Stimulated activated CD8-positive, alpha-beta memory T cell treated with anti-CD3 and anti-CD28 coated beads, Interleukin-15, amount 100 ng/mL, for 1 hour (primary cell): ENCODE measurements around the gene ADCY9.
"Not testable (repeated sequence)": the region's sequence is repeated elsewhere in the genome, so short reads cannot be mapped to it uniquely, and the experiment has no call there.

ENCODE experiments used
- DNase-seq: peaks from one replicate; pipeline ENCODE4 v3.0.0-alpha.2; 2020; ENCODE audit warnings: low read depth

ADCY9 gene

DNA sequence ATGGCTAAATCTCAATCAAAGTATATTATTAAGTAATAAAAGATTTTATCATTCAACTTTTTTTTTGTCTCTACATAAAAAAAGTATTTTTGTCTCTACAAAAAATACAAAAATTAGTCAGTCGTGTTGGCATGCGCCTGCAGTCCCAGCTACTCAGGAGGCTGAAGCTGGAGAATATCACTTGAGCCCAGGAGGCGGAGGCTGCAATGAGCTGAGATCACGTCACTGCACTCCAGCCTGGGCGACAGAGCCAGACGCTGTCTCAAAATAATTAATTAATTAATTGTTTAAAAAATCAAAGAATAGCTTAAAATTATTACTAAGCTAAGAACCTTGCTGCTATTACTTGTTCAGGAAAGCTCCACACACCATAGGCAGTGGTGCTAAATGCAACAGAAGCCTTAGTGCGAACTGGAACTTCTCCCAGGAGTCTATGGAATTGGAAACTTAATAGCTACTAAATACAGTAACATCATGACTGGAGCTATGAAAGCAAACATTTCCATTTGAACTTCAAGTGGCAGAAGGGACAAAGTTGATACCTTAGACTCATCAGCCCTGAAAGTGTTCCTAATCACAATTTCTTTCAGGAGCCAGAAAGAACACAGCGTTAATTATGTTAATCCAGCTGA, 22.6 kb downstream of the ADCY9 start:
- DNase-seq: no peak

DNA sequence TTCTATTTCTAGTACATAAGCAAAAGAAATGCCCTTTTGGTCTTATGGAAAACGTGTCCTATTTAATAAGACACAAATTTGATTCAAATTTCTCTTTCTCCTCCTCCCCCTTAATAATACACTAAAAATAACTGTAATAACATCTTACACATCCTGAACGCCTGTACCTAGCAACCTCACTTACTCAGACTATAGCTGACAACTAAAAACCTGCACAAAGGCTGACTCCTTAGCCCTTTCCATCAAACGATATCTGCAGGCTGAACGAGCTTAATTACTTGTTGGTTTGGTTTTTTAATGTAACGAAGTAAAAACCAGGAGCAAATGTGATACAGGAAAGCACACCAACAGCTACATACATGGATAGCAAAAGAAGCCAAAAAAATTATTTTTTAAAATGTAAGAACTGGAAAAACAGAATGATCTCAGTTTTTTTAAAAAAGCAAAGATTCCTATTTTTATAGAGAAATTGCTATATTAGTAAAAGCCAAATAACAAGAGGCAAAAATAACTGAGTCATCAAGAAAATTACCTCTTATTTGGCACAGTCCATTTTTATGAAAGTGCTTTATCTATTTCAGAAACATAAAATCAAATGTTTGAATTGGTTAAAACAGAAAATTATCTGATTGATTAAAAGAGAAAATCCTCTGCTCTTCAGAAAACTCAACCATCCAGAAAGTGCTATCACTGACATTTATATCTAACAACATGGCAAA, 23.5 kb downstream of the ADCY9 start:
- no peak for DNase-seq

DNA sequence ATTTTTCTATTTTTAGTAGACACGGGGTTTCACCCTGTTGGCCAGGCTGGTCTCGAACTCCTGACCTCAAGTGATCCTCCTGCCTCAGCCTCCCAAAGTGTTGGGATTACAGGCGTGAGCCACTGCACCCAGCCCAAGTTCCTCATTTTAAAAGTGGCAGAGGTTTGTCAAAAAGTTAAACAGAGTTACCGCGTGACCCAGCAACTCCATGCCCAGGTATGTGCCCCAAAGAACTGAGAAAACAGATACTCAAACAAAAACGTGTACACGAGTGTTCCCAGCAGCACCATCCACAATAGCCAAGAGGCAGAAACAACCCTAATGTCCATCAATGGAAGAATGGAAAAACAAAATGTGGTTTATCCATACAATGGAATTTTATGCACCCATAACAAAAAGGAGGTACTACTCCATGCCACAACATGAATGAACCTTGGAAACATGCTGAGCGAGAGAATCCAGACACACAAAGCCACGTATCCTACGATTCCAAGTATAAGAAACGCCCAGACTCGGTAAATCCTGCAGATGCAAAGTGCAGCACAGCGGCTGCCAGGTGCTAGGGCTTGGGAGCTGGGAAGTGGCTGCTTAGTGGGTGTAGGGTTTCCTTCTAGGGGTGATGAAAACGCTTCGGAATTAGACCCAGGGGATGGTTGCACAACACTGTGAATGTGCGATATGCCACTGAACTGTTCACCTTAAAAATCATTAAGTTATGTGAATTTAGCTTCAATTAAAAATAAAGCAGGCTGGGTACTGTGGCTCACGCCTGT, 24.8 kb downstream of the ADCY9 start:
- DNase-seq: no peak

DNA sequence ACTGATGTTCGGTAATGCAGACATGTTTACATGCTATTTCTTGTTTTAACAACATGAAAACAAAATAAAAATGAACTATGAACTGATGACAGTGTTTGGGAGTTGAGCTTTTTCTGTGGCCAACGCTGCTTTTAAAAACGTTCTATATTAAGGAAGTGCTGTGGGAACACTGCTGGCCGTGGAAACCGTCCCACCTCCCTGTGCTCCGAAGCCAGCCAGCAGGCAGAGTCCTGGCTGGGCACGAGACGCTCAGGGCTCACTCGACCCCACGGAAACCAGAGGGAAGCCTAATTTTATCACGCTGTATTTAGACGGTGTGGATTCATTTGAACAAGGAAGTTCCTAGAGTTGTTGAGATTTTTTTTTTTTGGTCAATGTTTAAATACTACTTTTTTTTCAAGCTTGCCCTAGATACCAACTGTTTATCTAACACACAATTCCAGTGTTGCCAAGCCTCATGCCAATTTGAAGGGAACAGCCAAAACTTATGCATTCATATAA, 25.8 kb downstream of the ADCY9 start:
- no peak for DNase-seq

DNA sequence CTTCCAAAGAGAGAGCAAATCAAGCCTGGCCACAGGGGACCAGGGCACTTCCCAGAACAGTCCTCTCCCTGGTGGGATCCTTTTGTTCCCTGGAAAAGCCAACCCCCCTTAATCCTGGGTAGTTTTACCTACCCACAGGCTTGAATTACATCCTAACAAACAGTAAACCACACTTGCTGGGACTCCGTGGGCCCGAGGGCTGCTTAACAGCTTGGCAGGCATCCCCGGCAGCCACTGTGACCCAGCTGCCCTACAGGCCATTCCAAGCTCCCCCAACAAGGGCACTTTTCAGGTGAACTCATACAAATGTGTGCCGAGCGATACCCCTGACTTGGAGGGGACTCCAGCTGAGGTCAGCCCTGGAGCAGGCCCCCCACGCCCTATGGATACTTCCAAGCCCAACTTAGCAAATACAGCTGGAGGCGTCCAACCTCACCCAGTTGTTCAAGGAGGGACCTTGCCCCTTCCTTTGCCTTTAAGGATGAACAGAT, 26.4 kb downstream of the ADCY9 start:
- DNase-seq: no peak

DNA sequence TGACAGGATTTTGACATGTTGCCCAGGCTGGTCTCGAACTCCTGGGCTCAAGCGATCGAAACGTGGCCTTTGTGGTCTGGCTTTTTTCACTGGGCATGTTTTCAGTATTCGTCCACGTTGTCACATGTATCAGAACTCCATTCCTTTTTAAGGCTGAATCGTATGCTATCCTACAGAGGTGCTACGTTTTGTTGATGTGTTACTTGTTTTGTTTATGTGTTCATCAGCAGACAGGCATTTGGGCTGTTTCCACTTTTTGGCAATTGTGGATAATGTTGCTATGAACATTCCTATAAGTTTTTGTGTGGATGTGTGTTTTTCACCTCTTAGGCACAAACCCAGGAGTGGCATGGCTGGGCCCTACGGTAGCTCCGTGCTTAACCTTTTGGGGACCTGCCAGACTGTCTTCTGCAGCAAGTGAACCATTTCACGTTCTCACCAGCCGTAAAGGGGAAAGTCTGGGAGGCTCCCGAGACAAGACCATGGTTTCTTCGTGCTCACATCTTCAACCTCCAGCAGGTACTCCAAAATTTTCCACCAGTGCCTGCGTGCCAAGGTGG, 26.9 kb downstream of the ADCY9 start:
- DNase-seq: no peak

DNA sequence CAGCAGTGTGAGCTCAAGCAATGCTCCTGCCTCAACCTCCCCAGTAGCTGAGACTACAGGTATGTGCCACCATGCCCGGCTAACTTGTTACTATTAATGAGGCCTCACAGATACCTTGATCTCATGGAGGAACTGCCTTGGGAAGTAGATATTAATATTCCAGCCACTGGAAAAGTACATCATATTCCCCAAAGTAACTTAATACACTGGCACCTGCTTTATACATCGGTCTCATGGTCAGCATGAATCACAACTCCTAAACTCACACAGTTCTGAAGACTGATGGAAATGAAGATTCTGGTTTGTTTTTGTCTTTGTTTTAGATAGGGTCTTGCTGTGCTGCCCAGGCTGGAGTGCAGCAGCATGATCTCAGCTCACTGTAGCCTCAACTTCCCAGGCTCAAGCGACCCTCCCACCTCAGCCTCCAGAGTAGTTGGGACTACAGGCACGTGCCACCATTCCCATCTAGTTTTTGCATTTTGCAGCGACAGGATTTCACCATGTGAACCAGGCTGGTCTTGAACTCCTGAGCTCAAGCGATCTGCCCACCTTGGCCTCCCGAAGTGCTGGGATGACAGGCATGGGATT, 28.2 kb downstream of the ADCY9 start:
- DNase-seq: no peak

DNA sequence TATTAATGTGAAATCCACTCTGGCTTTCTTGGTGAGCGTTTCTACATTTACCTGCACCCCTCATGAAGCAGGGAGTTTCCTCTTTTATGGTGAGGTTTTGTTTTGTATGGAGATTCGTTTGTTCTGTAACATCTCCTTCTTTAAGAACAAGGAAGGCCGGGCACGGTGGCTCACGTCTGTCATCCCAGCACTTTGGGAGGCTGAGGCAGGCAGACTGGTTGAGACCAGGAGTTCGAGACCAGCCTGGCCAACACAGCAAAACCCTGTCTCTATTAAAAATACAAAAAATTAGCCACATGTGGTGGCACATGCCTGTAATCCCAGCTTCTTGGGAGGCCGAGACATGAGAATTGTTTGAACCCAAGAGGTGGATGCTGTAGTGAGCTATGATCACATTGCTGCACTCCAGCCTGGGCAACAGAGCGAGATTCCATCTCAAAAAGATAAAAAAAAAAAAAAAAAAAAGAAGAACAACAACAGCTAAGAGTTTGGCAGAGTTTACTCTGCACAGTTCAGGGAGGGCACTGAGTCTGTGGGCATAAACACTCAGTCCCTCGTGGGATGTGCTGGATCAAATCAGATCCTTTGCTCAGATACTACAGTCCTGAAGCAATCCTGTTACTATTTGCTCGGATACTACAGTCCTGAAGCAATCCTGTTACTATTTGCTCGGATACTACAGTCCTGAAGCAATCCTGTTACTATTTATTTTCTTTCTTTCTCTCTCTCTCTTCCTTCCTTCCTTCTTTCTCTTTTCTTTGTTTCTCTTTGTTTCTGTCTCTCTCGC, 28.9 kb downstream of the ADCY9 start:
- no peak for DNase-seq

DNA sequence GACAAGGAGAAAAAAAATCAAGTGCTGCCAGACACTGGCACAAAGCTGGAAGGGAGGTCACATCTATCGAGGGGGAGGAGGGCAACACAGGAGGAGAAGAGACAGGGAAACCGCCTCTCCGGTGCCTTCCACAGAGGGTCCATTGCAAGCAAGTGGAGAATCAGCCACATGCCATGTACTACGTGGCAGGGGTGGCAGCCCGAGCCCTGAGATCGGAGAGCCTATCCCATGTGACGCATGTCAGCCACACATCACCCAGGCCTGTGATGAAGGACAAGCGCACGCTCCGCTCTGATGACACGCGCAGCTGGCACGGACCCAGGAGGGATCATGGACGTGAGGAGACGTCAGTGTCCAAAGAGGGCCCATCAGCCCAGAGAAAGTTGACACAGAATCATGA, 30.1 kb downstream of the ADCY9 start:
- DNase-seq: no peak

DNA sequence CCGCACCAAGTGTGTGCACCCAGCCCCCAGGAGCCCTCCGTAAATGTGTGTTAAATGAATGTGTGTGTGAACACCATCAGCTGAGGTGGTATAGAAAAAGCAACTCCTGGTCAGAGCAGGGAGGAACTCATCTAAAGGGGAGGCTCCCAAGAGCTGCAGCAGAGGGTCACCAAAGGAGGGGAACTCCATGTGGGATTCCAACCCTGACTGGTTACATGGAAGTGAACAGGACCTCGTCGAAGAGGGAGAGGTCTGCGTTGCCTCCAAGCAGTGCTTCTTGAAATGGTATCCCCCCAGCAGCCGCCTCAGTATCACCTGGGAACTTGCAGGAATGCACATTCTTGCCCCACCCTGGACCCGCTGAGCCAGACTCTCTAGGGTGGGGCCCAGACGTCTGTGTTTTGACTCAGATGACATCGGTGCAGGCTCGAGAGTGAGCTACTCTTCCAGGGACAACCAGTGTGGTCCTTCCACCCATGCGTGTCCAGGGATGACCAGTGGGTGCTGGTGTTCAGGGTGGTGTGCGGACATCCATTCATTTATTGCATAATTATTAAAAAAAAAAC, 30.8 kb downstream of the ADCY9 start:
- DNase-seq: no peak

DNA sequence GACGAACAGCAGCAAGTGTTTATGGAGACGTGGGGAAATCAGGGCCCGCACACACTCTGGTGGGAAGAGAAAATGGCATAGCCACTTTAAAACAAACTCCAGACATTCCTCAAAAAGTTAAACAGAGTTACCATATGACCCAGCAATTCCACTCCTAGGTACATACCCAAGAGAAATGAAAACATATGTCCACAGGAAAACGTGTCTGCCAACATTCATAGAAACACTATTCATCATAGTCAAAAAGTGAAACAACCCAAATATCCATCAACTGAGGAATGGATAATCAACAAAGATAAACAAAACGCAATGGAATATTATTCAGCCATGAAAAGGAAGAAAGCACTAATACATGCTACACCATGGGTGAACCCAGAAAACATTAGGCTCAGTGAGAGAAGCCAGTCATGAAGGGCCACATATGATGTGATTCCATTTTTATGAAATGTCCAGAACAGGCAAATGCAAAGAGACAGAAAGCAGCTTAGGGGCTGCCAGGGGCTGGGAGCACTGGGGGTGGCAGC, 32.8 kb downstream of the ADCY9 start:
- DNase-seq: no peak

DNA sequence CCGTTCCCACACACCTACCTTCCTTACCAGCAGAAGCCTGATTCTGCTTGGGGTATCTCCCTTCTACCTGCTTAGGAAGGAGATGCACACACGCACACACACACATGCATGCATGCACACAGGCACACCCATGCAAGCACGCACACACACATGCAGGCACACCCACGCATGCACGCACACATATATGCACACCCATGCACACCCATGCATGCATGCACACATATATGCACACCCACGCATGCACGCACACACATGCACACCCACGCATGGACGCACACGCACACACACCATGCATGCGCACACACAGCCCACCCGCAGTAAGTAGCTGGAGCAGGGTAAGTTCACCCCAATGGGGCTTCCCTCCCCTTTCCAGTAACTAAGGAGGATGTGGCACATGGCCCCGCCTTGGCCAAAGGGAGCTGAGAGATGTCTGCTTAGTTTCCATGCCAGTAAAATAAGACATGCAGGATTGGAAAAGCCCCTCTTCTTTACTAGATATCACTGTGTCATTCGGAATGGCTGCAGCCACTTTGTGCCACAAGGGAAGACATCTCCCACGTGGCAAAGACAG, 33.7 kb downstream of the ADCY9 start:
- no peak for DNase-seq

DNA sequence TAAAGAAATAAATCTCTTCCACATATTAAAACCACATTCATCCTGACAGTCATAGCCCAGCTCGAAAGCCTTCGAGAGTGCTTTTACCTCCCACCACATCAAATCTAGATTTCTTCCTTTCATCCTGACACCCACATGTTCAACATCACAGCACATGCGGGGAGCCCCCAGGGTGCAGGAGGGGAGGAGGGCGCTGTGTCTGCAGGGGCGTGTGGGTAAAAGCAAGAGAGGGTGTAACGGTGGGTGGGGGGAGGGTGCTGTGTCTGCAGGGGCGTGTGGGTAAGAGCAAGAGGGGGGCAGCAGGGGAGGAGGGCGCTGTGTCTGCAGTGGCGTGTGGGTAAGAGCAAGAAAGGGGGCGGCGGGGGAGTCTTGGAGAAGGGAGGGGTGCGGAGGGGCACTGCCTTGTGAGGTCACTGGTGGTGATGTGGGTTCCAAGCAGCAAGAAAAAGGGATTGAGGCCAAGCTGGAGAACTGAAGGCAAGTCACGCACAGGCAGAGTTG, 34.7 kb downstream of the ADCY9 start:
- no peak for DNase-seq

DNA sequence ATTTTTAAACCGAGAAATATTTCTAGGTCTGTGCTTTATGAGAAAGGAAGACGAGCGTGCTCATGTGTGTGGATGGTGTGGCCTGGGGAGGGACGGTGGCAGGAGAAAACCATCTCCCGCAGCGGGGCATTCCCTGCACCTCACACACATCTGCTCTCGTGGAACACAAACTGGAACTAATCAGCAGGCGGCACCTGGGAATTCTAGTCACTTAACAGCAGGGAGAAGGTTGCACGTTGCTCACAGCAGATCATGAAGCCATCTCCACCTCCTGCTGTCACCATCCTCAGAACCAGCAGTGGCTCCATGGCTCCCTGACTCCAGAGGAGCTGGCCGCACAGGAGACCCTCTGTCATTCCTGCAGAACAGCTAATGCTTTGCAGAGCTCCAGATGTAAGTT, 35.2 kb downstream of the ADCY9 start:
- DNase-seq: no peak

DNA sequence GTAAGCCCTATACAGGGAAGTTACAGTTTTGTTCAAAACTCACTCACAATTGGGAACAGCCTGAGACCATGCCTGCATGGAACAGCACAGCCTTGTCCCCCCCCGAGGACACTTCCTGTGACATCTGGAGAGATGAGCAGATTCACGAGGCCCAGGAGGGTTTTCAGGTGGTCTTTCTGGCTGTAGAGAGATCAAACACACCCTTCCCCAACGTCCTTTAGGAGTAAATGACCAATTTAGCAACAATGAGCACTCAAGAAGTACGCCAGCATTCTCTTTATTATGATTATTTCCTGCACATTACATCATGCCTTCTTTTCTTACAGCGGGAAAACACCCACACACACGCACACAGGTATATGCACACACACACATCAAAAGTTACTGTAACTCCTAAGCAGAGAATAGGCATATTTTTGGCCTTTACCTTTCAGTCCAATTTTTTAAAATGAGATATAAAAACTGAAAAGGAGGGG, 39.0 kb downstream of the ADCY9 start:
- no peak for DNase-seq

DNA sequence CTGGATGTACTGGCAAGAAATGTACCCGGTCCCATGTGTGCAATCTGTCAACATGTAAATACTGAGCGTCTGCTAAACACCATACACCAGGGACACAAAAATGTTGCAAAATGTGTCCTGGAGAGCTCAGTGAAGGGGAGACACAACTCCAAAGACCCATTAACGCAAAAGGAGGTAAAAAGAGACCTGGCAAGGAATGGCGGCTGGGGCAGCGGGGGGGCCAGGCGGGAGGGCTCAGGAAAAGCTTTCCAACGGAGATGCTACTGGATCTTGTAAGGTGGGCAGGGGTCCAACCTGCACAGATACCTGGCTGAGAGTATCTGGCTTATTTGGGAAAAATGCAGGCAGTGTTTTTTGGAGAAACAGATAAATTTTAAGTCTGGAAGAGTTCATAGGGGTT, 40.7 kb downstream of the ADCY9 start:
- no peak for DNase-seq

DNA sequence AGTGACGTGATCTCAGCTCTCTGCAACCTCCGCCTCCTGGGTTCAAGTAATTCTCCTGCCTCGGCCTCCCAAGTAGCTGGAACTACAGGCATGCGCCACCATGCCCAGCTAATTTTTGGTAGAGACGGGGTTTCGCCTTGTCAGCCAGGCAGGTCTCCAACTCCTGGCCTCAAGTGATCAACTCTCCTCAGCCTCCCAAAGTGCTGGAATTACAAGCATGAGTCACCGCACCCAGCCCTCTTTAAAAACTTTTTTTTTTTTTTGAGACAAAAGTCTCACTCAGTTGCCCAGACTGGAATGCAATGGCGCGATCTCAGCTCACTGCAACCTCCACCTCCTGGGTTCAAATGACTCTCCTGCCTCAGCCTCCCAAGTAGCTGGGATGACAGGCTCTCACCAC, 43.1 kb downstream of the ADCY9 start:
- not testable (repeated sequence) for DNase-seq

DNA sequence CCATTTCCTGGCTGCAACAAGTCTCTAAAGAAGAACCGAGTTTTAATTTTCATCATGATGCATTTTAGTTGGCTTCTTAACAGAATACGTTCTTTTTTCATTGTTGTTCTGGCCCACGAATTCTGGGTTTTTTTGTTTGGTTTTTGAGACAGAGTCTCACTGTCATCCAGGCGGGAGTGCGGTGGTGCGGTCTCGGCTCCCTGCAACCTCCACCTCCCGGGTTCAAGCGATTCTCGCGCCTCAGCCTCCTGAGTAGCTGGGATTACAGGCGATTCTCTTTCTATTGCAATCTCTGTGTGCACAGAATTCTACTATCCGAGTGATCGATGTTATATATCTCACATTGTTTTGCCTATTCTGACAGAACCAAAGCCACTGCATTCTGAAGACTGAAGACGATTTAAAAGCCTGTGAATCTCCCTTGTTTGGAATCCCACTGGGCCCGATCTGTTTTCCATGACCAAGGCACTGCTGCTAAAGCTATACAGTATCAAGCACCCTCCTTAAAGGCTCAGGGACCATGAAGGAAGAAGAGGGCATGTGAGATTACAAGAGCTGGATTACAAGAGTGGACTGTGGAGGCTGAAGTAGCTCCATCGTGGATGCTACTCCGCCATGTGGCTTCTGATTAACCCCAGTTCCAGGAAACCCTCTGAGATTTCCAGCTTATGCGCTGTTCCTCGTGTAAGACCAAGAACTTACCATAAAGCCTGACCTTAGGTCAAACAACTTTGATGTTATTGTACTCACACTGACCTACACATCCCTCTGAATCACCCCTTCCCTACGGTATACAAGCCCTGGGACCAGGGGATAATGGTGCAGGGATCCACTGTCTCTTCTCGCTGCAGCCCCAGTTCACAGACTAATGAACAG, 44.3 kb downstream of the ADCY9 start:
- no peak for DNase-seq

DNA sequence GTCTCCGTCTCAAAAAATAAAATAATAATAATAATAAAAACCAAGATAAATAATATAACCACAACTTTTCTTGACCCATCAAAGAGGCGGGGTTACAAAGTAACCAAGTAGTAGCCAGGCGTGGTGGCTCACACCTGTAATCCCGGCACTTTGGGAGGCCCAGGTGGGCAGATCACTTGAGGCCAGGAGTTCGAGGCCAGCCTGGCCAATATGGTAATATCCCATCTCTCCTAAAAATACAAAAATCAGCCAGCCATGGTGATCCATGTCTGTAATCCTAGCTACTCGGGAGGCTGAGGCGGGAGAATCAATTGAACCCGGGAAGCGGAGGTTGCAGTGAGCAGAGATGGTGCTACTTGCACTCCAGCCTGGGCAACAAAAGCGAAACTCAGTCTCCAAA, 45.3 kb downstream of the ADCY9 start:
- no peak for DNase-seq
